H1 (cell line): ENCODE data around the gene MACROD2. TPM values are rescaled to one million over a fixed set of nuclear protein-coding genes. Genes with fewer than 3 reads are reported as not detected.
A peak's percentile ranks its signal among the peaks of the same experiment; 100 is the strongest.

Experiments used
- CTCF ChIA-PET: fragments of 300-600 bp; sonication (Branson Sonifier 250); formaldehyde crosslinking; loops from one replicate; lab custom pipeline; 2021; ENCODE audit not compliant: partially characterized antibody; lab: Charles Lee
- POLR2A ChIA-PET: fragments of 300-600 bp; sonication (Branson Sonifier 250); formaldehyde crosslinking; loops from one replicate; lab custom pipeline; 2021; ENCODE audit warnings: inconsistent platforms; ENCODE audit not compliant: partially characterized antibody; lab: Charles Lee
- DNase-seq, 2 experiments: peaks; one replicate each; pipeline versions ENCODE4 v3.0.0 to v3.0.0-alpha.2; 2010 to 2022; ENCODE audit warnings: low spot score in 2 of 2, low read depth in 1 of 2, mixed read lengths in 1 of 2
- FAIRE-seq: peaks from 2 replicates; lab custom pipeline; 2011; peaks lifted over from hg19 to GRCh38; lab: Jason Lieb, UNC
- H2AFZ ChIP-seq: 2 replicates; pipeline ENCODE4 v1.8.1; 2012; ENCODE audit warnings: low read length, inconsistent platforms
- H2AK5ac ChIP-seq: 2 replicates; pipeline ENCODE4 v1.6.1; 2013; ENCODE audit warnings: low read depth, low read length
- H2BK120ac ChIP-seq: replicated peaks from 2 replicates; pipeline ENCODE3; 2013; ENCODE audit warnings: low read depth, low read length, inconsistent platforms
- H2BK12ac ChIP-seq: 2 replicates; pipeline ENCODE4 v1.6.1; 2013; ENCODE audit warnings: low read depth, low read length
- H2BK15ac ChIP-seq: 2 replicates; pipeline ENCODE4 v1.6.1; 2013; ENCODE audit warnings: low read length
- H2BK20ac ChIP-seq: 2 replicates; pipeline ENCODE4 v1.6.1; 2013; ENCODE audit warnings: low read length
- H2BK5ac ChIP-seq: 2 replicates; pipeline ENCODE4 v1.6.1; 2013; ENCODE audit warnings: low read depth, low read length
- H3K14ac ChIP-seq: 2 replicates; pipeline ENCODE4 v1.6.1; 2013; ENCODE audit warnings: inconsistent platforms; ENCODE audit not compliant: insufficient read length
- H3K18ac ChIP-seq: 2 replicates; pipeline ENCODE4 v1.6.1; 2013; ENCODE audit warnings: low read length; ENCODE audit errors: extremely low read depth
- H3K23ac ChIP-seq: 2 replicates; pipeline ENCODE4 v1.6.1; 2013; ENCODE audit warnings: inconsistent platforms; ENCODE audit not compliant: insufficient read length
- H3K23me2 ChIP-seq: 2 replicates; pipeline ENCODE4 v1.6.1; 2013; ENCODE audit warnings: low read depth, low read length
- H3K27ac ChIP-seq: 2 replicates; pipeline ENCODE4 v1.6.1; 2011; ENCODE audit warnings: low read depth, low read length, inconsistent platforms
- H3K27me3 ChIP-seq, 4 experiments: replicated peaks in 1 of 4; 1 replicate in 1 of 4; 2 replicates in 3 of 4; pipeline versions ENCODE4 v1.6.1 to v1.8.1; 2011 to 2013; ENCODE audit warnings: low read length in 3 of 4, mild to moderate bottlenecking in 3 of 4, inconsistent platforms in 2 of 4, mixed read lengths in 2 of 4, moderate library complexity in 1 of 4; ENCODE audit not compliant: control insufficient read depth in 3 of 4, insufficient read depth in 3 of 4; ENCODE audit errors: extremely low read depth in 1 of 4
- H3K36me3 ChIP-seq, 4 experiments: 2 replicates each; pipeline versions ENCODE4 v1.6.1 to v1.8.1; 2011 to 2013; ENCODE audit warnings: mild to moderate bottlenecking in 4 of 4, low read length in 3 of 4, moderate library complexity in 2 of 4, control low read depth in 1 of 4, inconsistent platforms in 1 of 4; ENCODE audit not compliant: insufficient read depth in 4 of 4, control insufficient read depth in 2 of 4
- H3K4ac ChIP-seq: replicated peaks from 2 replicates; pipeline ENCODE3; 2013; ENCODE audit warnings: low read length, low read depth, mixed read lengths, inconsistent platforms; ENCODE audit not compliant: insufficient read length
- H3K4me1 ChIP-seq, 4 experiments: replicated peaks in 1 of 4; 1 replicate in 1 of 4; 2 replicates in 3 of 4; pipeline versions ENCODE4 v1.6.1 to v1.8.1; 2011 to 2013; ENCODE audit warnings: low read length in 3 of 4, inconsistent platforms in 2 of 4, mixed read lengths in 1 of 4; ENCODE audit not compliant: insufficient read depth in 4 of 4, control insufficient read depth in 3 of 4
- H3K4me2 ChIP-seq, 2 experiments: 2 replicates each; pipeline versions ENCODE4 v1.6.1 to v1.8.1; 2011 to 2013; ENCODE audit warnings: low read depth in 2 of 2, low read length in 2 of 2, control low read depth in 1 of 2, inconsistent platforms in 1 of 2, mild to moderate bottlenecking in 1 of 2; ENCODE audit not compliant: insufficient read depth in 1 of 2
- H3K4me3 ChIP-seq, 4 experiments: fragments of 200-600, 300-600 bp in 1 of 4; sonication (generic), shearing (Covaris generic), sonication (Bioruptor Twin) in 1 of 4; 2 replicates each; pipeline versions ENCODE4 v1.5.1 to v1.8.1; 2011 to 2016; ENCODE audit warnings: low read length in 4 of 4, low read depth in 3 of 4, control low read depth in 2 of 4, inconsistent platforms in 2 of 4, mild to moderate bottlenecking in 2 of 4, mixed read lengths in 1 of 4, moderate library complexity in 1 of 4; ENCODE audit not compliant: insufficient read depth in 2 of 4; ENCODE audit errors: extremely low read depth in 1 of 4
- H3K56ac ChIP-seq: replicated peaks from 2 replicates; pipeline ENCODE3; 2013; ENCODE audit warnings: low read depth, mild to moderate bottlenecking, mixed read lengths, low read length, inconsistent platforms; ENCODE audit not compliant: insufficient read length
- H3K79me1 ChIP-seq: 2 replicates; pipeline ENCODE4 v1.6.1; 2013; ENCODE audit warnings: low read depth, low read length, control low read depth
- H3K79me2 ChIP-seq, 2 experiments: 2 replicates each; pipeline versions ENCODE4 v1.6.1 to v1.8.1; 2012 to 2013; ENCODE audit warnings: low read length in 2 of 2, mild to moderate bottlenecking in 2 of 2, inconsistent platforms in 1 of 2; ENCODE audit not compliant: insufficient read depth in 2 of 2, control insufficient read depth in 1 of 2
- H3K9ac ChIP-seq, 4 experiments: replicated peaks in 1 of 4; 1 replicate in 1 of 4; 2 replicates in 3 of 4; pipeline versions ENCODE4 v1.6.1 to v1.8.1; 2011 to 2013; ENCODE audit warnings: low read depth in 3 of 4, low read length in 3 of 4, control low read depth in 2 of 4, mild to moderate bottlenecking in 2 of 4, moderate library complexity in 2 of 4, inconsistent platforms in 1 of 4; ENCODE audit errors: extremely low read depth in 1 of 4
- H3K9me3 ChIP-seq, 2 experiments: 2 replicates each; pipeline versions ENCODE4 v1.6.1 to v1.8.1; 2012 to 2013; ENCODE audit warnings: mild to moderate bottlenecking in 2 of 2, moderate library complexity in 2 of 2, control low read depth in 1 of 2, inconsistent platforms in 1 of 2, low read depth in 1 of 2, low read length in 1 of 2, mixed read lengths in 1 of 2; ENCODE audit not compliant: insufficient read depth in 2 of 2
- H4K20me1 ChIP-seq, 2 experiments: replicated peaks in 1 of 2; 2 replicates each; pipeline versions ENCODE3 to v1.8.1; 2011 to 2013; ENCODE audit warnings: inconsistent platforms in 2 of 2, low read length in 2 of 2, mild to moderate bottlenecking in 1 of 2; ENCODE audit not compliant: insufficient read depth in 2 of 2, control insufficient read depth in 1 of 2
- H4K5ac ChIP-seq: 2 replicates; pipeline ENCODE4 v1.6.1; 2013; ENCODE audit warnings: low read length, low read depth, mixed read lengths, inconsistent platforms; ENCODE audit not compliant: insufficient read length
- H4K8ac ChIP-seq: 2 replicates; pipeline ENCODE4 v1.8.0; 2013; ENCODE audit warnings: mild to moderate bottlenecking, moderate library complexity, low read length, inconsistent platforms; ENCODE audit not compliant: insufficient read depth; ENCODE audit errors: extremely low read depth
- H4K91ac ChIP-seq: replicated peaks from 2 replicates; pipeline ENCODE3; 2013; ENCODE audit warnings: low read length, mixed read lengths, inconsistent platforms; ENCODE audit not compliant: insufficient read length
- CBX5 ChIP-seq: fragments of 300-800, 300-1000 bp; sonication (generic); IDR thresholded peaks from 2 replicates; pipeline ENCODE4 v1.7.1; 2016; ENCODE audit warnings: antibody characterized with exemption, low read length, low read depth
- EP300 ChIP-seq, 2 experiments: IDR thresholded peaks; 1 replicate in 1 of 2; 2 replicates in 1 of 2; pipeline ENCODE4 v1.6.1; 2011 to 2012; ENCODE audit warnings: low read depth in 2 of 2, low read length in 2 of 2, mild to moderate bottlenecking in 2 of 2, borderline replicate concordance in 1 of 2, inconsistent platforms in 1 of 2, moderate library complexity in 1 of 2
- MAFK ChIP-seq: IDR thresholded peaks from 2 replicates; pipeline ENCODE4 v1.6.1; 2012; ENCODE audit warnings: low read depth, mild to moderate bottlenecking, improper control_type of control experiment, low read length
- SIX5 ChIP-seq: IDR thresholded peaks from 2 replicates; pipeline ENCODE4 v1.6.1; 2011; ENCODE audit warnings: mild to moderate bottlenecking, low read depth, low read length
- SP1 ChIP-seq: IDR thresholded peaks from 2 replicates; pipeline ENCODE4 v1.6.1; 2011; ENCODE audit warnings: low read depth, low read length
- TEAD4 ChIP-seq: IDR thresholded peaks from 2 replicates; pipeline ENCODE4 v1.6.1; 2012; ENCODE audit warnings: low read depth, low read length, inconsistent platforms, mixed read lengths
- WGBS, 2 experiments: shearing (Covaris generic) in 1 of 2; methylation state at CpG; one replicate each; pipeline versions ENCODE4 v1.1.6 to v1.1.7; 2013 to 2015; ENCODE audit warnings: low lambda C conversion rate in 2 of 2, mixed read lengths in 2 of 2, inconsistent platforms in 1 of 2, low coverage in 1 of 2, missing lambda C conversion rate in 1 of 2; ENCODE audit not compliant: insufficient replicate concordance in 2 of 2, insufficient coverage in 1 of 2, insufficient read length in 1 of 2; ENCODE audit errors: extremely low coverage in 1 of 2, missing lambda C conversion rate in 1 of 2; 5-methylcytosine and 5-hydroxymethylcytosine counted together
- polyA plus RNA-seq, 7 experiments: library from polyadenylated mRNA; depleted of rRNA in 3 of 7; stranded (reverse) in 5 of 7; unstranded in 2 of 7; fragments of >200 nt in 5 of 7; fragments of 200-250 nt in 2 of 7; gene quantifications; 1 replicate in 5 of 7; 2 replicates in 1 of 7; 4 replicates in 1 of 7; pipeline versions ENCODE4 v1.2.1 to v1.2.3, GENCODE V29; 2011 to 2013; ENCODE audit warnings: missing spikeins in 2 of 7, mixed read lengths in 2 of 7
- total RNA-seq: library from RNA; stranded (reverse); fragmentation: NEBNext Ultra II Directional; extraction: Animal tissue kit (Norgen Biotek cat#: 25700); gene quantifications from 2 replicates; pipeline ENCODE4 v1.2.1, GENCODE V29; 2021
- TF ChIP-seq, protein P1 (sequence below): IDR thresholded peaks from 2 replicates; pipeline ENCODE4 v1.6.1; 2012; ENCODE audit warnings: low read length, inconsistent platforms

MACROD2 gene
- total and polyA plus RNA-seq, 2 of the 8 experiments (the other 6 are each of a cell fraction or from before 2014, with no cell fraction given): 0.70 to 3.9 TPM

DNA sequence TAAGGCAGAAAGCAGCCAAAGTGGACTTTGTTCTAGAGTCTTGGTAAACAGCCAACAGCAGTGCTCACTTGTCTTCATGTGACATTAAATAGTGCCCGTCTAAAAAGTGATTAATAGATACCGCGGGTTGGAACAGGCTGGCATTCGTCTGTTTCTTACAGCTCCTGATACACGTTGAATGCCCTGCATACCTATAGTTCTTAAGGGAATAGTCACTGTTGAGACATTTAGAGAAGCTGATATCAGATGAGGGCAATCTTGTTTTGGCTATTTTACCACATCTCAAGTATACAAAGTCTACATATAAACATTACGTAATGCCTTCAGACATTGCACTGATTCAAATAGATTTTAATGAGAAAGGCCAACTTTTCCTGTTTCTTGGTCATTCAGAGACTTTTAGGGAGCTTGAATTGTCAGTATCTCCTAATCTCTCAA, 717.0 kb downstream of the MACROD2 start:
- FAIRE-seq: no peak
- H3K4me1 ChIP-seq: peaks cover 0 to 21% (median 13%) of the 10 kb centered on the region in 4 experiments; a peak in 4 of 7 replicates
- TF ChIP-seq SP1 (no peak), TEAD4 (no peak), SIX5 (no peak), MAFK (no peak), CBX5 (no peak), EP300 (IDR thresholded peaks at IDR 0.05; ENCODE audit: borderline replicate concordance in 1 of 2, low read depth in 2 of 2, low read length in 2 of 2) (no peak)
- TF ChIP-seq, protein P1, sequence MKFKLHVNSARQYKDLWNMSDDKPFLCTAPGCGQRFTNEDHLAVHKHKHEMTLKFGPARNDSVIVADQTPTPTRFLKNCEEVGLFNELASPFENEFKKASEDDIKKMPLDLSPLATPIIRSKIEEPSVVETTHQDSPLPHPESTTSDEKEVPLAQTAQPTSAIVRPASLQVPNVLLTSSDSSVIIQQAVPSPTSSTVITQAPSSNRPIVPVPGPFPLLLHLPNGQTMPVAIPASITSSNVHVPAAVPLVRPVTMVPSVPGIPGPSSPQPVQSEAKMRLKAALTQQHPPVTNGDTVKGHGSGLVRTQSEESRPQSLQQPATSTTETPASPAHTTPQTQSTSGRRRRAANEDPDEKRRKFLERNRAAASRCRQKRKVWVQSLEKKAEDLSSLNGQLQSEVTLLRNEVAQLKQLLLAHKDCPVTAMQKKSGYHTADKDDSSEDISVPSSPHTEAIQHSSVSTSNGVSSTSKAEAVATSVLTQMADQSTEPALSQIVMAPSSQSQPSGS: no peak
- H3K23ac ChIP-seq: no peak overlapping the region
- no peaks in the 10 kb centered on the region for H3K36me3 ChIP-seq
- H3K4ac ChIP-seq: no peak overlapping the region
- ChIA-PET POLR2A (no interaction called here), CTCF (no interaction called here)
- peak overlapping the region; percentile 65 for H4K5ac ChIP-seq
- H4K8ac ChIP-seq: no peak overlapping the region
- H2AK5ac ChIP-seq: no peak overlapping the region
- DNase-seq: no peak
- H3K9me3 ChIP-seq: no peaks in the 10 kb centered on the region
- H3K27ac ChIP-seq: no peak overlapping the region
- no peak overlapping the region for H3K56ac ChIP-seq
- no peaks in the 10 kb centered on the region for H3K23me2 ChIP-seq
- H3K4me3 ChIP-seq: no peak overlapping the region
- no peak overlapping the region for H3K4me2 ChIP-seq
- no peaks in the 10 kb centered on the region for H3K27me3 ChIP-seq
- H2BK12ac ChIP-seq: no peak overlapping the region
- peak overlapping the region; percentile 44 for H4K91ac ChIP-seq
- WGBS, 2 experiments: 72% methylated on average over 6 of the region's 6 CpGs; no CpG with 5 or more reads in 1 of the 2 experiments
- H3K79me2 ChIP-seq: no peaks in the 10 kb centered on the region
- H2BK5ac ChIP-seq: no peak overlapping the region
- H2BK15ac ChIP-seq: no peak overlapping the region
- H3K14ac ChIP-seq: no peak overlapping the region
- no peak overlapping the region; the same call in 1 of the 2 replicates for H3K18ac ChIP-seq
- no peaks in the 10 kb centered on the region for H4K20me1 ChIP-seq
- no peak overlapping the region for H2AFZ ChIP-seq
- no peak overlapping the region for H3K9ac ChIP-seq
- no peaks in the 10 kb centered on the region for H3K79me1 ChIP-seq
- peak overlapping the region; percentile 0; the same call in 1 of the 2 replicates for H2BK20ac ChIP-seq
- H2BK120ac ChIP-seq: peak overlapping the region; percentile 13
